ENCODE data around the gene RNF152. TPM values are rescaled to one million over a fixed set of nuclear protein-coding genes. Genes with fewer than 3 reads are reported as not detected.

The RNF152 gene
- total RNA-seq, 1 donor from 2014 or later: 137 TPM

GRCh38 chr18:61931654-61932379 lies 39.0 kb upstream of the RNF152 start:
- H3K4me3 Mint-ChIP-seq (ENCODE audit: unreplicated experiment): no peak overlapping the region
- no peaks in the 10 kb centered on the region for H3K27me3 Mint-ChIP-seq (ENCODE audit: low read depth)
- no peak overlapping the region for H3K27ac Mint-ChIP-seq (ENCODE audit: unreplicated experiment)
- H3K9me3 Mint-ChIP-seq (ENCODE audit: low read depth): peaks cover 18% of the 10 kb centered on the region
- DNase-seq (ENCODE audit: low spot score): no peak
- no peaks in the 10 kb centered on the region for H3K4me1 Mint-ChIP-seq (ENCODE audit: low read depth)
- H3K36me3 Mint-ChIP-seq (ENCODE audit: low read depth): peaks cover 2% of the 10 kb centered on the region
- TF ChIP-seq CTCF (IDR thresholded peaks at IDR 0.05): no peak

- Mint-ChIP-seq H3K27me3 (ENCODE audit: low read depth) (no peaks in the 10 kb centered on the region), H3K4me1 (ENCODE audit: low read depth) (no peaks in the 10 kb centered on the region), H3K9me3 (ENCODE audit: low read depth) (peaks cover 18% of the 10 kb centered on the region), H3K36me3 (ENCODE audit: low read depth) (peaks cover 2% of the 10 kb centered on the region), H3K27ac (ENCODE audit: unreplicated experiment) (no peak overlapping the region), H3K4me3 (ENCODE audit: unreplicated experiment) (no peak overlapping the region)
- DNase-seq (ENCODE audit: low spot score): no peak
- TF ChIP-seq CTCF (IDR thresholded peaks at IDR 0.05): no peak
Observed at GRCh38 chr18:61929881-61930640, 37.3 kb upstream of the RNF152 start.

- peaks cover 15% of the 10 kb centered on the region for H3K9me3 Mint-ChIP-seq (ENCODE audit: low read depth)
- no peak for TF ChIP-seq CTCF (IDR thresholded peaks at IDR 0.05)
- H3K36me3 Mint-ChIP-seq (ENCODE audit: low read depth): peaks cover 2% of the 10 kb centered on the region
- no peak for DNase-seq (ENCODE audit: low spot score)
- no peak overlapping the region for H3K27ac Mint-ChIP-seq (ENCODE audit: unreplicated experiment)
- no peak overlapping the region for H3K4me3 Mint-ChIP-seq (ENCODE audit: unreplicated experiment)
- no peaks in the 10 kb centered on the region for H3K27me3 Mint-ChIP-seq (ENCODE audit: low read depth)
- no peaks in the 10 kb centered on the region for H3K4me1 Mint-ChIP-seq (ENCODE audit: low read depth)
Observed at GRCh38 chr18:61926532-61926931, 33.7 kb upstream of the RNF152 start.

- Mint-ChIP-seq H3K4me3 (ENCODE audit: unreplicated experiment) (no peak overlapping the region), H3K4me1 (ENCODE audit: low read depth) (no peaks in the 10 kb centered on the region), H3K9me3 (ENCODE audit: low read depth) (peaks cover 15% of the 10 kb centered on the region), H3K27ac (ENCODE audit: unreplicated experiment) (no peak overlapping the region), H3K36me3 (ENCODE audit: low read depth) (peaks cover 2% of the 10 kb centered on the region), H3K27me3 (ENCODE audit: low read depth) (no peaks in the 10 kb centered on the region)
- no peak for TF ChIP-seq CTCF (IDR thresholded peaks at IDR 0.05)
- DNase-seq (ENCODE audit: low spot score): no peak
Observed at GRCh38 chr18:61924550-61924949, 31.7 kb upstream of the RNF152 start.

GRCh38 chr18:61922435-61922834 lies 29.6 kb upstream of the RNF152 start:
- Mint-ChIP-seq H3K27me3 (ENCODE audit: low read depth) (no peaks in the 10 kb centered on the region), H3K27ac (ENCODE audit: unreplicated experiment) (no peak overlapping the region), H3K9me3 (ENCODE audit: low read depth) (peaks cover 4% of the 10 kb centered on the region), H3K4me3 (ENCODE audit: unreplicated experiment) (no peak overlapping the region), H3K36me3 (ENCODE audit: low read depth) (no peaks in the 10 kb centered on the region), H3K4me1 (ENCODE audit: low read depth) (peaks cover 6% of the 10 kb centered on the region)
- no peak for TF ChIP-seq CTCF (IDR thresholded peaks at IDR 0.05)
- DNase-seq (ENCODE audit: low spot score): no peak

Data from chondrocyte (in vitro differentiated cells).